Fibroblast of pulmonary artery (primary cell): ENCODE data around the gene UBAC1.

Experiments
- DNase-seq: peaks from one replicate; pipeline ENCODE4 v3.0.0-alpha.2; 2010; ENCODE audit warnings: low read depth
- H3K4me3 ChIP-seq: replicated peaks from 2 replicates; pipeline ENCODE4 v1.5.1; 2011; ENCODE audit warnings: low read depth, mild to moderate bottlenecking, control low read depth, low read length, moderate library complexity
- TF ChIP-seq, protein P1 (sequence below): IDR thresholded peaks from 2 replicates; pipeline ENCODE4 v1.5.1; 2011; ENCODE audit warnings: mild to moderate bottlenecking, control low read depth, low read length, inconsistent platforms; ENCODE audit errors: missing control alignments

UBAC1 gene

DNA sequence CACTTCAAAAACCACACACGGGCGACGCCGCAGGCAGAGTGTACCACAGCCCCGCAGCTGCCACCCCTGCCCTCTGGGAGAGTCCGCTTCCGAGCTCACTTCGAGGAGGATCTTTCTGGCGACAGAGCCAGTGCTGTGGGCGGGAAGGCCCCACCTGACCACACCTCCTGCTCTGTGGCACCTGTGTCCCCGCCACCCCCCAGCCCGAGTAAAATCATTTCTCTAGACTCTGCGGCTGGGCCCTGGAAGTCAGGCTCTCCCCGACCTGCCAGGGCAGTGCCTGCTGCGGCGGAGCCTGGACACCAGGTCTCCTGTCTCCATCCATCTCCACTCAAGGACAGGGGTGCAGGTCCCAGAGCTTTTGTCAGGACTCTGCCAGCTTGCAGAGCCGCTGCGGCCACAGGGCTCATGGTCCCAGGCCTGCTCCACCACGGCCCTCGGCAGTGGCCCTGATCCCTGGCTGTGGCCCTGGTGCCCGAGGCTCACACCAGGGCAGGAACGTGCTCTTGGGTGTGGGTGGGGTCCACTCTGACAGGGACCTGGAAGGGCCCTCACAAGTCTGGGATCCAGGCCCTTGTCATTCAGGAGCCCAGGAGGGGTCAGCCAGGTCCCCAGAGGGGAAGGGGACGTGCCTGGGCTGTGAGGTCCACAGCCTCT is 33.0 kb downstream of the UBAC1 start:
- H3K4me3 ChIP-seq = no peak overlapping the region
- TF ChIP-seq, protein P1, sequence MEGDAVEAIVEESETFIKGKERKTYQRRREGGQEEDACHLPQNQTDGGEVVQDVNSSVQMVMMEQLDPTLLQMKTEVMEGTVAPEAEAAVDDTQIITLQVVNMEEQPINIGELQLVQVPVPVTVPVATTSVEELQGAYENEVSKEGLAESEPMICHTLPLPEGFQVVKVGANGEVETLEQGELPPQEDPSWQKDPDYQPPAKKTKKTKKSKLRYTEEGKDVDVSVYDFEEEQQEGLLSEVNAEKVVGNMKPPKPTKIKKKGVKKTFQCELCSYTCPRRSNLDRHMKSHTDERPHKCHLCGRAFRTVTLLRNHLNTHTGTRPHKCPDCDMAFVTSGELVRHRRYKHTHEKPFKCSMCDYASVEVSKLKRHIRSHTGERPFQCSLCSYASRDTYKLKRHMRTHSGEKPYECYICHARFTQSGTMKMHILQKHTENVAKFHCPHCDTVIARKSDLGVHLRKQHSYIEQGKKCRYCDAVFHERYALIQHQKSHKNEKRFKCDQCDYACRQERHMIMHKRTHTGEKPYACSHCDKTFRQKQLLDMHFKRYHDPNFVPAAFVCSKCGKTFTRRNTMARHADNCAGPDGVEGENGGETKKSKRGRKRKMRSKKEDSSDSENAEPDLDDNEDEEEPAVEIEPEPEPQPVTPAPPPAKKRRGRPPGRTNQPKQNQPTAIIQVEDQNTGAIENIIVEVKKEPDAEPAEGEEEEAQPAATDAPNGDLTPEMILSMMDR = no peak
- no peak for DNase-seq

DNA sequence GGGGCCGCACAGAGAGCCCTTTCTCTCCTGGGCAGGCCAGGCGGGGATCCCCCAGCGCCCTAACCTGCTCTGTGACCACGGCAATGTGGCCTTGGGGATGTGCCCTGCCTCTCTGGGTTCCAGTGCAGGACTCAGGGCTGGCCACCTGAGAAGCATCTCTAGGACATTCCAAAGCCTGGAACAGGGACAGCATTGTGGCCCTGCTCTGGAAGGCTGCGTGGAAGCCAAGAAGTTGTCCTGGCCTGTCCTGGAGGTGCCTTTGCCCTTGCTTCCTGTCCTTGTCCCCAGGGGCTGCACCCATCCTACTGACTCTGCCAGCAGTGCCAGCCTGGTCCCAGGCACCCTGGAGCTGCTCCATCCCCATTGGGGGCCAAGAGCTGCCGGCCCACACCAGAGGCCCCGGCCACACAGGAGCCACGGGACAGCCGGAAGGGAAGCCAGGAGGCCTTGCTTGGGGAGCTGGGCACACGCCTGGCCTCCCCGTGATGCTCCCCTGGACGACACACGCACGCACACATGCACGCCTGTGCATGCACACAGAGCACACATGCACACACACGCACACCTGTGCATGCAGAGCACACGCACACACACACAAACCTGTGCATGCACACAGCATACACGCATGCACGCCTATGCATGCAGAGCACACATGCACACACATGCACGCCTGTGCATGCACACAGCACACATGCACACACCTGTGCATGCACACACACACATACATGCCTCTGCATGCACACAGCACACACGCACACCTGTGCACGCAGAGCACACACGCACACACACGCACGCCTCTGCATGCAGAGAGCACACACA is 33.8 kb downstream of the UBAC1 start:
- no peak overlapping the region for H3K4me3 ChIP-seq

DNA sequence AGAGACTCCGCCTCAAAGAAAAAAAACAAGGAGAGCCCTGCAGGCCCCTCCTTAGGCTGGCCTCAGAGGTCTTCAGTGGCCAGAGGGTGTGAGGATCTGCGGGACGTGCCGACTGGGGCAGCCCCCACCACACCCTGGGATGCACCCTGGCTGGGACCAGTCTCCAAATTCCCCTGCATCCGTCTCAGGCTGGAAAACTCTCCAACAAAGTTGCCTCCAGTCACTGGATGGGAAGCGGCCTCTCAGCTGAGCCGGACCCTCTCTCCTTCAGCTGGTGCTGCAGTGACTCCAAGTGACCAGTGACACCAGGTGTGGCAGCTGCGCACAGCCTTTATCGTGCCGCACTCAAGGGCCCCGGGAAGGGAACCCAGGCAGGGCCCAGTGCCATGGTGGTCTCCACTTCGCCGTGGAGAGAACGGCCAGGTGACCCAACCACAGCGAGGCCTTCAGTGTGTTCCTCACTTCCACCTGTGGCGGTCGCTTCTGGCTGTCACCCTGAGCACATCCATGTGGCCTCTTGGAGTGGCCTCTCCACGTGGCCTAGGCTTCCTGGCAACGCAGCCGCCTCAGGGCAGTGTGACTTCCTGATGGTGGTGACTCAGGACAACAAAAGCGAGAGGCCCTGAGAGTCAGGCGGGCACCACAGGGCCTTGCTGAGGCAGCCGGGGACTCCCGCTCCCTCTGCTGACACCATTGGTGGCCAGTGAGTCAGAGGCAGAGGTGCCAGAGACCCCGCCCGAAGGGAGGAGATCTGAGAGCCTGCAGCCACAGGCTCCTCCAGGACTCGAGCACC is 34.6 kb downstream of the UBAC1 start:
- H3K4me3 ChIP-seq = no peak overlapping the region
- TF ChIP-seq, protein P1 = no peak
- peak; percentile 49 for DNase-seq

More for the DNA sequence above, 33.8 kb downstream of the UBAC1 start:
- TF ChIP-seq, protein P1 = no peak
- no peak for DNase-seq

DNA sequence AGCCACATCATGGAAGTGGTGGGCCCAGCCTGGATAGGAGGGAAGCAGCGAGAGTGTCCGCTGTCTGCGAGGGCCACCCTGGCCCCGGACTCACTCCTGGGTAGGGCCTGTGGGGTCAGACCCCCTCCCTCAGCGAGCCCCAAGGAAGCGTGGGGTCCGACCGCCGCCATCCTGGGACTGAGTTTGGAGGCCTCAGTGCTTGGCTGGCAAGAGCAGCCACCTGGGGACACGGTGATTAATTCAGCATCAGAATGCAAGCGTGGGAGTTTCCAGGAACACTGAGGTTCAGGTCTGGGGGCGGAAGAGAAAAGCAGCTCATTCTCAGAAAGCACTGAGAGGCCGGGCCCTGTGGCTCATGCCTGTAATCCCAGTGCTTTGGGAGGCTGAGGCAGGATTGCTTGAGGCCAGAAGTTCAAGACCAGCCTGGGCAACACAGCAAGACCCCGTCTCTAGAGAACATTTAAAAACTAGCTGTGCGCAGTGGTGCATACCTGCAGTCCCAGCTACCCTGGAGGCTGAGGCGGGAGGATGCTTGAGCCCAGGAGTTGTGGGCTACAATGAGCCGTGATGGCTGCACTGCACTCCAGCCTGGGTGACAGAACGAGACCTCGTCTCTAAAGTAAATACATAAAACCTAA is 35.6 kb downstream of the UBAC1 start:
- TF ChIP-seq, protein P1 = no peak
- DNase-seq = no peak
- no peak overlapping the region for H3K4me3 ChIP-seq

DNA sequence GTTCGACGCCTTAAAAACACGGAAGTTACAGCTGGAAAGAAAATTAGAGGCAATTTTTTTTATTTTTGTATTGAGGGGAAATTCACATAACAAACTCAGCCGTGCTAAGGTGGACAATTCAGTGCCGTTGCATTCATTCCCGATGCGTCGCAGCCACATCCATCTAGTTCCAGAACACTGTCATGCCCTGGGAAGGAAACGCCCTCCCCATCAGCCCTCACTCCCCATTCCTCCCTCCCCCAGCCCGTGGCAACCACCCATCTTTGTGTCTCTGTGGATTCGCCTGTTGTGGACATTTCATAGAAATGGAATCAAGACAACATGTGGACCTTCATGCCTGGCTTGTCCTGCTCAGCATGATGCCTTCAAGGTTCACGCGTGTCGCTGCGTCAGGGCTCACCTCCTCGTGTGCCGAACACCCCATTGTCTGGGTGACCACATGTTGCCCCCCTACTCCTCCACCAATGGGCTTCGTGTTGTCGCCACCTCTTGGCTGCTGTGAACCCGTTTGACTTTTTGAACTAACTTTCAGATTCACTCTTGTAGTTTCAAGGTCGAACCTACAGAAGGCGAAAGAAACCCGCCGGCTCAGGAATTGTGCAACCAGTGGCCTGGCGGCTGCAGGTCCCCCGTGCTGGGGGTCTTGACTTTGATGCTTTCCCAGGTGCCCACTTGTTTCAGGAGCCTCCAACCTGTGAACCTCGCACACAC is 36.4 kb downstream of the UBAC1 start:
- no peak for DNase-seq
- TF ChIP-seq, protein P1 = no peak
- no peak overlapping the region for H3K4me3 ChIP-seq

DNA sequence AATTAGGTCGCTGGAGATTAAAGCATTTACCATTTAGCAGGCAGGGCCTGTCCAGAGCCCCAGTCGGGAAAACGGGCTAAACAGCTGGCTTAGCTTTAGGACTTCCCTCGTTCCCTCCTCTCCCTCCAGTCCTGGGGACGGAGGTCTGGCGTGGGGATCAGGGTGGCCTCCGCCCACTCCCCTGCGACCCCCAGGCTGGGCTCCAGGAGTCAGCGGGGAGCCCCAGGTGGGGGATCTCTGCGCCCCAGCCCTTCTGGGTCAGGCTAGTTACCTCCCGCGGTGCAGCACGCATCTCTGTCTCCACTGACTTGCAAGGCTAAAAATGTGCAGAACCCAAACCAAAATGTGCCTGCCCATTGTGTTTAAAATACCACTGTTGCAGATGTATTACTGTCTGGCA is 37.7 kb downstream of the UBAC1 start:
- TF ChIP-seq, protein P1 = no peak
- DNase-seq = no peak
- no peak overlapping the region for H3K4me3 ChIP-seq
